CD4-positive, alpha-beta T cell treated with Interleukin-12 subunit alpha and Interleukin-12 subunit beta, for 1 hour (primary cell): ENCODE results near the gene VIPAS39.
"Not testable (repeated sequence)": the region's sequence is repeated elsewhere in the genome, so short reads cannot be mapped to it uniquely, and the experiment has no call there.

ENCODE experiments used
- DNase-seq: peaks from one replicate; pipeline ENCODE4 v3.0.0-alpha.2; 2020

The VIPAS39 gene

GRCh38 chr14:77469539-77469938 lies 12.1 kb upstream of the VIPAS39 start:
- DNase-seq = no peak

- DNase-seq = no peak
Observed at GRCh38 chr14:77469067-77469505, 11.7 kb upstream of the VIPAS39 start.

GRCh38 chr14:77467801-77468200 lies 10.4 kb upstream of the VIPAS39 start:
- no peak for DNase-seq

GRCh38 chr14:77459072-77459723 lies 1.8 kb upstream of the VIPAS39 start:
- DNase-seq = peak; percentile 66

- DNase-seq = peak; percentile 26
Observed at GRCh38 chr14:77458249-77458950, 999 bp upstream of the VIPAS39 start.

GRCh38 chr14:77457115-77457521 lies 283 bp downstream of the VIPAS39 start:
- DNase-seq = no peak

- no peak for DNase-seq
Observed at GRCh38 chr14:77455966-77456640, 1.3 kb downstream of the VIPAS39 start.

GRCh38 chr14:77442196-77442595 lies 15.2 kb downstream of the VIPAS39 start:
- no peak for DNase-seq

GRCh38 chr14:77439861-77440260 lies 17.5 kb downstream of the VIPAS39 start:
- no peak for DNase-seq

- no peak for DNase-seq
Observed at GRCh38 chr14:77438596-77438995, 18.8 kb downstream of the VIPAS39 start.

GRCh38 chr14:77436042-77436441 lies 21.4 kb downstream of the VIPAS39 start:
- no peak for DNase-seq

- DNase-seq = no peak
Observed at GRCh38 chr14:77426396-77426795, 31.0 kb downstream of the VIPAS39 start.

GRCh38 chr14:77424862-77425261 lies 32.5 kb downstream of the VIPAS39 start:
- no peak for DNase-seq

GRCh38 chr14:77423423-77423822 lies 34.0 kb downstream of the VIPAS39 start, which contains the start of gene NOXRED1:
Gene NOXRED1 (minus strand): TSS chr14:77423523. CDS start chr14:77422889, 634 bp downstream.
- DNase-seq = no peak

- DNase-seq = no peak
Observed at GRCh38 chr14:77421201-77421600, 36.2 kb downstream of the VIPAS39 start.

- no peak for DNase-seq
Observed at GRCh38 chr14:77416836-77417235, 40.6 kb downstream of the VIPAS39 start.

GRCh38 chr14:77416098-77416497 lies 41.3 kb downstream of the VIPAS39 start:
- DNase-seq = not testable (repeated sequence)

GRCh38 chr14:77415403-77416030 lies 41.9 kb downstream of the VIPAS39 start:
- DNase-seq = not testable (repeated sequence)

- no peak for DNase-seq
Observed at GRCh38 chr14:77409131-77409533, 48.3 kb downstream of the VIPAS39 start.

- no peak for DNase-seq
Observed at GRCh38 chr14:77407158-77407557, 50.2 kb downstream of the VIPAS39 start.

- DNase-seq = no peak
Observed at GRCh38 chr14:77406718-77407117, 50.7 kb downstream of the VIPAS39 start.

GRCh38 chr14:77406086-77406485 lies 51.3 kb downstream of the VIPAS39 start:
- DNase-seq = no peak

- DNase-seq = no peak
Observed at GRCh38 chr14:77403768-77404167, 53.6 kb downstream of the VIPAS39 start.
